Hepatic stellate cell (primary cell): Measurements from ENCODE around the gene NFIA.
A peak's percentile ranks its signal among the peaks of the same experiment; 100 is the strongest.

ENCODE experiments used
- DNase-seq: peaks from one replicate; pipeline ENCODE4 v3.0.0; 2011; ENCODE audit warnings: low spot score

NFIA gene

GRCh38 chr1:61152469-61153105 lies 70.2 kb downstream of the NFIA start:
- no peak for DNase-seq

- no peak for DNase-seq
These were observed 74.5 kb downstream of the NFIA start for GRCh38 chr1:61156576-61157467.

- peak; percentile 19 for DNase-seq
These were observed 75.2 kb downstream of the NFIA start for GRCh38 chr1:61157468-61157987.

GRCh38 chr1:61158591-61158990 lies 76.2 kb downstream of the NFIA start:
- DNase-seq, result no peak

- DNase-seq, result no peak
These were observed 78.2 kb downstream of the NFIA start for GRCh38 chr1:61160526-61160925.

GRCh38 chr1:61162520-61163258 lies 80.3 kb downstream of the NFIA start:
- DNase-seq, result no peak

GRCh38 chr1:61163355-61163754 lies 81.0 kb downstream of the NFIA start:
- DNase-seq, result no peak

- DNase-seq, result no peak
These were observed 83.0 kb downstream of the NFIA start for GRCh38 chr1:61165402-61165801.

- no peak for DNase-seq
These were observed 84.9 kb downstream of the NFIA start for GRCh38 chr1:61167309-61167708.

- DNase-seq, result no peak
These were observed 86.7 kb downstream of the NFIA start for GRCh38 chr1:61169045-61169444.

- DNase-seq, result no peak
These were observed 87.3 kb downstream of the NFIA start for GRCh38 chr1:61169634-61170033.

GRCh38 chr1:61170328-61171238 lies 88.2 kb downstream of the NFIA start:
- DNase-seq, result peak; percentile 22

- DNase-seq, result no peak
These were observed 89.0 kb downstream of the NFIA start for GRCh38 chr1:61171346-61171745.

GRCh38 chr1:61171974-61172373 lies 89.6 kb downstream of the NFIA start:
- no peak for DNase-seq

- DNase-seq, result no peak
These were observed 90.8 kb downstream of the NFIA start for GRCh38 chr1:61173118-61173517.

GRCh38 chr1:61174060-61174795 lies 91.9 kb downstream of the NFIA start:
- no peak for DNase-seq

GRCh38 chr1:61175976-61176375 lies 93.6 kb downstream of the NFIA start:
- DNase-seq, result no peak

- DNase-seq, result no peak
These were observed 99.0 kb downstream of the NFIA start for GRCh38 chr1:61181067-61182038.

- DNase-seq, result peak; percentile 60
These were observed 99.7 kb downstream of the NFIA start for GRCh38 chr1:61182049-61182448.

GRCh38 chr1:61182480-61182879 lies 100.1 kb downstream of the NFIA start:
- DNase-seq, result no peak
